BJ (cell line): ENCODE results near the gene TMEM229A. TPM values are rescaled to one million over a fixed set of nuclear protein-coding genes. Genes with fewer than 3 reads are reported as not detected.
"Not testable (repeated sequence)": the region's sequence is repeated elsewhere in the genome, so short reads cannot be mapped to it uniquely, and the experiment has no call there.

ENCODE experiments used
- CTCF ChIA-PET: fragments of 350-600 bp; formaldehyde crosslinking; extraction: SDS; loops from one replicate; lab custom pipeline; 2021; ENCODE audit warnings: antibody characterized with exemption, inconsistent platforms; lab: Yijun Ruan, JAX
- POLR2A ChIA-PET: fragments of 300-600 bp; sonication (Branson Sonifier 250); formaldehyde crosslinking; extraction: SDS; loops from one replicate; lab custom pipeline; 2021; ENCODE audit warnings: antibody characterized with exemption; lab: Charles Lee
- DNase-seq: peaks from one replicate; pipeline ENCODE4 v3.0.0-alpha.2; 2011; ENCODE audit warnings: low read depth
- H3K27me3 ChIP-seq: 2 replicates; pipeline ENCODE4 v1.6.0; 2011; ENCODE audit warnings: low read length; ENCODE audit not compliant: control insufficient read depth, insufficient read depth
- H3K36me3 ChIP-seq: 2 replicates; pipeline ENCODE4 v1.5.1; 2011; ENCODE audit warnings: low read length; ENCODE audit not compliant: control insufficient read depth, insufficient read depth
- H3K4me3 ChIP-seq: 2 replicates; pipeline ENCODE4 v1.5.1; 2011; ENCODE audit warnings: low read depth, mild to moderate bottlenecking, control low read depth, low read length
- CTCF ChIP-seq: IDR thresholded peaks from 2 replicates; pipeline ENCODE4 v1.5.1; 2011; ENCODE audit warnings: low read depth, mild to moderate bottlenecking, control low read depth, inconsistent platforms, low read length, moderate library complexity; ENCODE audit not compliant: insufficient read depth
- polyA plus RNA-seq: library from polyadenylated mRNA; depleted of rRNA; stranded (reverse); fragments of >200 nt; gene quantifications from 2 replicates; pipeline ENCODE4 v1.2.3, GENCODE V29; 2011

The TMEM229A gene
- polyA plus RNA-seq, 1 experiment = not detected

- TF ChIP-seq CTCF = no peak
- no peak for DNase-seq
- POLR2A ChIA-PET = no interaction called here
- CTCF ChIA-PET = no interaction called here
- Histone ChIP-seq H3K36me3 (no peaks in the 10 kb centered on the region), H3K27me3 (peaks cover 12% of the 10 kb centered on the region), H3K4me3 (no peak overlapping the region)
These were observed 3.3 kb downstream of the TMEM229A start for GRCh38 chr7:124029396-124030188.

- POLR2A ChIA-PET = no interaction called here
- Histone ChIP-seq H3K27me3 (peaks cover 5% of the 10 kb centered on the region), H3K36me3 (no peaks in the 10 kb centered on the region), H3K4me3 (no peak overlapping the region)
- CTCF ChIA-PET = no interaction called here
- no peak for DNase-seq
- TF ChIP-seq CTCF = no peak
These were observed 5.6 kb downstream of the TMEM229A start for GRCh38 chr7:124027236-124027635.

GRCh38 chr7:124024329-124024728, 8.5 kb downstream of the TMEM229A start:
- DNase-seq, POLR2A ChIA-PET, CTCF ChIA-PET, H3K27me3 ChIP-seq, H3K36me3 ChIP-seq, H3K4me3 ChIP-seq: not testable (repeated sequence)

GRCh38 chr7:124022551-124022950, 10.3 kb downstream of the TMEM229A start:
- no peak for TF ChIP-seq CTCF
- DNase-seq = no peak
- CTCF ChIA-PET = no interaction called here
- no peaks in the 10 kb centered on the region for H3K27me3 ChIP-seq
- H3K36me3 ChIP-seq = no peaks in the 10 kb centered on the region
- POLR2A ChIA-PET = no interaction called here
- H3K4me3 ChIP-seq = no peak overlapping the region

- CTCF ChIA-PET = no interaction called here
- H3K4me3 ChIP-seq = no peak overlapping the region
- no peaks in the 10 kb centered on the region for H3K27me3 ChIP-seq
- no peaks in the 10 kb centered on the region for H3K36me3 ChIP-seq
- no peak for DNase-seq
- no peak for TF ChIP-seq CTCF
- POLR2A ChIA-PET = no interaction called here
These were observed 12.8 kb downstream of the TMEM229A start for GRCh38 chr7:124020060-124020459.

- DNase-seq = no peak
- TF ChIP-seq CTCF = no peak
- ChIA-PET POLR2A (no interaction called here), CTCF (no interaction called here)
- H3K27me3 ChIP-seq = no peaks in the 10 kb centered on the region
- no peaks in the 10 kb centered on the region for H3K36me3 ChIP-seq
- no peak overlapping the region for H3K4me3 ChIP-seq
These were observed 19.6 kb downstream of the TMEM229A start for GRCh38 chr7:124013306-124013705.
